Peyer's patch (tissue), 4 donors: ENCODE data around the gene BEST3.

Experiments used
- CTCF ChIP-seq, 6 experiments: fragments of 450-650 bp in 4 of 6; fragments of 200-600 bp in 2 of 6; sonication (generic) in 1 of 6; IDR thresholded peaks; one replicate each; pipeline ENCODE4 v1.5.1; 2017 to 2019; ENCODE audit warnings: antibody characterized with exemption in 6 of 6, mild to moderate bottlenecking in 3 of 6, moderate library complexity in 1 of 6
- POLR2A ChIP-seq, 2 donors: fragments of 450-650 bp; IDR thresholded peaks; one replicate each; pipeline ENCODE4 v1.5.1; 2017; ENCODE audit warnings: antibody characterized with exemption in 2 of 2, mild to moderate bottlenecking in 2 of 2, moderate library complexity in 2 of 2

GRCh38 chr12:69623970-69624369 lies 75.1 kb downstream of the BEST3 start:
- TF ChIP-seq CTCF (IDR thresholded peaks at IDR 0.05), result no peak
- no peak for TF ChIP-seq POLR2A (IDR thresholded peaks at IDR 0.05)
